ENCODE measurements around the gene CBLB.

- TF ChIP-seq CTCF (IDR thresholded peaks at IDR 0.05 in 4 of 5, conservative IDR thresholded peaks at IDR 0.05 in 1 of 5) (no peak), POLR2A (IDR thresholded peaks at IDR 0.05) (no peak)
Measured at GRCh38 chr3:105629718-105630117, 239.1 kb downstream of the CBLB start.

Data from gastrocnemius medialis (tissue), 4 donors.